K562 (cell line): Measurements from ENCODE around the gene TMEM179. TPM values are rescaled to one million over a fixed set of nuclear protein-coding genes. Genes with fewer than 3 reads are reported as not detected.

ENCODE experiments used
- ATAC-seq: fragments of 200-7000 bp; cut with Tn5 transposase; 3 replicates; pipeline ENCODE4 v1.9.1; 2020; ENCODE audit warnings: moderate library complexity
- BruUV-seq: library from RNA; stranded (reverse); fragments of 400-500 nt; replicated peaks from 2 replicates; lab custom pipeline; 2021; lab: Mats Ljungman, UMichigan
- CTCF ChIA-PET: fragments of 300-600 bp; formaldehyde crosslinking; extraction: SDS; loops from one replicate; lab custom pipeline; 2021; ENCODE audit warnings: low intra/inter-chr PET ratio; lab: Yijun Ruan, JAX
- POLR2A ChIA-PET: fragments of 300-600, 350-650 bp; sonication (Branson Sonifier 250); formaldehyde crosslinking; extraction: SDS; loops from one replicate; lab custom pipeline; 2021; ENCODE audit warnings: antibody characterized with exemption, inconsistent platforms; lab: Yijun Ruan, JAX
- DNase-seq, 4 experiments: peaks; one replicate each; pipeline versions ENCODE4 v3.0.0 to v3.0.0-alpha.2; 2011 to 2018; ENCODE audit warnings: low spot score in 3 of 4, mixed read lengths in 3 of 4; ENCODE audit errors: extremely low read depth in 1 of 4
- FAIRE-seq: peaks from 2 replicates; lab custom pipeline; 2011; peaks lifted over from hg19 to GRCh38; lab: Jason Lieb, UNC
- H2AFZ ChIP-seq: 2 replicates; pipeline ENCODE4 v1.6.0; 2011; ENCODE audit warnings: low read depth, low read length, control low read depth, inconsistent platforms
- H3K27ac ChIP-seq: fragments of 200-600 bp; 3 replicates; pipeline ENCODE4 v1.8.0; 2011; ENCODE audit warnings: low read depth, mild to moderate bottlenecking, control low read depth, inconsistent platforms, low read length, moderate library complexity, mixed read lengths; ENCODE audit errors: extremely low read depth
- H3K27me3 ChIP-seq, 2 experiments: fragments of 300-600 bp in 1 of 2; 2 replicates in 1 of 2; 3 replicates in 1 of 2; pipeline versions ENCODE4 v1.6.0 to v1.8.0; 2011; ENCODE audit warnings: inconsistent platforms in 2 of 2, low read length in 2 of 2, mild to moderate bottlenecking in 1 of 2, mixed read lengths in 1 of 2, moderate library complexity in 1 of 2; ENCODE audit not compliant: control insufficient read depth in 2 of 2, insufficient read depth in 2 of 2
- H3K36me3 ChIP-seq: fragments of 300-600 bp; 3 replicates; pipeline ENCODE4 v1.8.0; 2011; ENCODE audit warnings: mild to moderate bottlenecking, low read length, inconsistent platforms; ENCODE audit not compliant: control insufficient read depth, insufficient read depth
- H3K4me1 ChIP-seq, 2 experiments: fragments of 200-600 bp in 1 of 2; replicated peaks in 1 of 2; 2 replicates in 1 of 2; 3 replicates in 1 of 2; pipeline versions ENCODE4 v1.5.1 to v1.8.0; 2011; ENCODE audit warnings: inconsistent platforms in 2 of 2, low read length in 2 of 2, mild to moderate bottlenecking in 1 of 2, mixed read lengths in 1 of 2, moderate library complexity in 1 of 2; ENCODE audit not compliant: control insufficient read depth in 2 of 2, insufficient read depth in 2 of 2
- H3K4me2 ChIP-seq: 2 replicates; pipeline ENCODE4 v1.6.1; 2011; ENCODE audit warnings: low read length, control low read depth, inconsistent platforms, mixed read lengths; ENCODE audit not compliant: insufficient read depth
- H3K4me3 ChIP-seq: fragments of 200-600 bp; sonication (generic), shearing (Covaris generic); 2 replicates; pipeline ENCODE4 v1.5.1; 2016; ENCODE audit warnings: control low read depth, inconsistent platforms
- H3K79me2 ChIP-seq: fragments of 200-600 bp; 3 replicates; pipeline ENCODE4 v1.8.0; 2011; ENCODE audit warnings: low read length, inconsistent platforms; ENCODE audit not compliant: control insufficient read depth, insufficient read depth
- H3K9ac ChIP-seq, 2 experiments: 2 replicates each; pipeline versions ENCODE4 v1.6.0 to v1.6.1; 2011; ENCODE audit warnings: low read depth in 2 of 2, low read length in 2 of 2, control low read depth in 1 of 2, inconsistent platforms in 1 of 2, mild to moderate bottlenecking in 1 of 2, mixed read lengths in 1 of 2; ENCODE audit not compliant: insufficient read depth in 1 of 2
- H3K9me1 ChIP-seq: one replicate; pipeline ENCODE4 v1.6.0; 2011; ENCODE audit warnings: inconsistent platforms, mild to moderate bottlenecking, low read length, moderate library complexity; ENCODE audit not compliant: control insufficient read depth, insufficient read depth
- H3K9me3 ChIP-seq: replicated peaks from 2 replicates; pipeline ENCODE4 v1.5.1; 2011; ENCODE audit warnings: low read depth, low read length, inconsistent platforms; ENCODE audit not compliant: control insufficient read depth, insufficient read depth
- H4K20me1 ChIP-seq: replicated peaks from 2 replicates; pipeline ENCODE4 v1.6.1; 2011; ENCODE audit warnings: low read length, inconsistent platforms, mixed read lengths; ENCODE audit not compliant: control insufficient read depth, insufficient read depth
- ATF1 ChIP-seq, 2 experiments: fragments of 450-650 bp in 1 of 2; IDR thresholded peaks; 2 replicates each; pipeline ENCODE4 v1.6.1; 2016; ENCODE audit warnings: missing compliant biosample characterization in 1 of 2, missing genetic modification characterization in 1 of 2
- CEBPZ ChIP-seq: fragments of 150-350 bp; IDR thresholded peaks from 2 replicates; pipeline ENCODE4 v1.6.1; 2014; ENCODE audit warnings: low read depth, mild to moderate bottlenecking, low read length, borderline replicate concordance
- FOXM1 ChIP-seq, 2 experiments: fragments of 450-650 bp in 1 of 2; sonication (generic) in 1 of 2; formaldehyde crosslinking in 1 of 2; IDR thresholded peaks; 2 replicates each; pipeline versions ENCODE4 v1.6.1 to v1.9.0; 2017 to 2022; ENCODE audit warnings: low read depth in 2 of 2, mild to moderate bottlenecking in 2 of 2, missing genetic modification reagents in 1 of 2, moderate library complexity in 1 of 2
- KLF1 ChIP-seq: fragments of 450-650 bp; IDR thresholded peaks from 2 replicates; pipeline ENCODE4 v1.6.1; 2016; ENCODE audit warnings: missing genetic modification characterization, missing compliant biosample characterization
- MNT ChIP-seq, 2 experiments: fragments of 450-650 bp; conservative IDR thresholded peaks; 2 replicates each; pipeline ENCODE4 v1.6.1; 2017; ENCODE audit warnings: mild to moderate bottlenecking in 2 of 2, moderate library complexity in 2 of 2
- NFIX ChIP-seq: fragments of 250-450 bp; sonication (Bioruptor Pico); IDR thresholded peaks from 2 replicates; pipeline ENCODE4 v1.4.0; 2020; ENCODE audit warnings: low read depth, mild to moderate bottlenecking, moderate library complexity
- NR4A1 ChIP-seq, 2 experiments: fragments of 250-450 bp in 1 of 2; fragments of 450-650 bp in 1 of 2; sonication (Bioruptor Pico) in 1 of 2; IDR thresholded peaks; 2 replicates each; pipeline versions ENCODE4 v1.4.0 to v1.6.1; 2016 to 2020; ENCODE audit warnings: mild to moderate bottlenecking in 2 of 2, missing compliant biosample characterization in 1 of 2, missing genetic modification characterization in 1 of 2, moderate library complexity in 1 of 2
- RB1 ChIP-seq: fragments of 450-650 bp; IDR thresholded peaks from 2 replicates; pipeline ENCODE4 v1.6.1; 2017; ENCODE audit warnings: low read depth, mild to moderate bottlenecking
- SAFB2 ChIP-seq: fragments of 200-400 bp; formaldehyde crosslinking; IDR thresholded peaks from 2 replicates; pipeline ENCODE4 v1.6.1; 2018; ENCODE audit warnings: borderline replicate concordance, low read length, low read depth, moderate library complexity; ENCODE audit not compliant: severe bottlenecking
- TSHZ1 ChIP-seq: fragments of 250-450 bp; sonication (Bioruptor Pico); IDR thresholded peaks from 2 replicates; pipeline ENCODE4 v1.4.0; 2020; ENCODE audit warnings: mild to moderate bottlenecking, moderate library complexity
- ZNF24 ChIP-seq: fragments of 450-650 bp; IDR thresholded peaks from 2 replicates; pipeline ENCODE4 v1.6.1; 2016
- WGBS: fragments of 100-300 bp; shearing (Covaris generic); methylation state at CpG from one replicate; pipeline ENCODE4 v1.1.6; 2016; ENCODE audit warnings: low coverage, mixed read lengths; ENCODE audit not compliant: insufficient coverage; ENCODE audit errors: missing lambda C conversion rate; 5-methylcytosine and 5-hydroxymethylcytosine counted together
- in situ Hi-C: fragments of 300-500 bp; cut with MboI; formaldehyde crosslinking; loops from 4 replicates; pipeline ENCODE4 v1.15.0; 2018; ENCODE audit warnings: inconsistent platforms, mixed read lengths
- intact Hi-C: fragments of 100-400 bp; cut with micrococcal nuclease; formaldehyde crosslinking; loops from 2 replicates; pipeline ENCODE4 v1.14.2; 2022
- polyA plus RNA-seq, 8 experiments: library from polyadenylated mRNA; depleted of rRNA in 4 of 8; stranded (reverse) in 5 of 8; unstranded in 3 of 8; fragments of >200 nt; fragmentation: Nextera tagmentation in 2 of 8; fragmentation: Illumina TruSeq in 1 of 8; extraction: Ambion mirVana in 2 of 8; extraction: Trizol in 1 of 8; gene quantifications; 2 replicates each; pipeline versions ENCODE4 v1.2.1 to v1.2.3, GENCODE V29; 2011 to 2014; ENCODE audit warnings: inconsistent platforms in 1 of 8, missing spikeins in 1 of 8
- total RNA-seq, 7 experiments: library from RNA; depleted of rRNA in 6 of 7; stranded (reverse); fragments of >200 nt in 6 of 7; fragmentation: Illumina TruSeq in 2 of 7; extraction: Trizol in 2 of 7; gene quantifications; 2 replicates each; pipeline versions ENCODE4 v1.2.1 to v1.2.3, GENCODE V29; 2011 to 2021; ENCODE audit warnings: low replicate concordance in 1 of 7

TMEM179 gene
- total and polyA plus RNA-seq, 9 of the 15 experiments (the other 6 are each of a cell fraction or from before 2014, with no cell fraction given), result not detected

GRCh38 chr14:104609666-104610065 is 5.1 kb upstream of the TMEM179 start:
- ChIA-PET CTCF (no interaction called here), POLR2A (no interaction called here)
- Histone ChIP-seq H3K27me3 (peaks cover 3 to 12% of the 10 kb centered on the region in 2 experiments; a peak in 2 of 5 replicates), H2AFZ (no peak overlapping the region), H3K9me1 (no peaks in the 10 kb centered on the region), H3K9ac (no peak overlapping the region), H3K4me2 (no peak overlapping the region), H3K36me3 (no peaks in the 10 kb centered on the region), H3K27ac (no peak overlapping the region), H3K4me1 (peaks cover 0 to 5% of the 10 kb centered on the region in 2 experiments; a peak in 2 of 5 replicates), H3K79me2 (no peaks in the 10 kb centered on the region), H4K20me1 (no peaks in the 10 kb centered on the region), H3K9me3 (no peaks in the 10 kb centered on the region), H3K4me3 (no peak overlapping the region)
- no TSS peak for BruUV-seq
- intact Hi-C loops (no loop called here), in situ Hi-C loops (no loop called here)
- FAIRE-seq (no peak), DNase-seq (no peak), ATAC-seq (no peak)
- 0% methylated on average over 6 of the region's 7 CpGs for WGBS
- TF ChIP-seq ZNF24 (no peak), TSHZ1 (no peak), CEBPZ (no peak), SAFB2 (no peak), NR4A1 (CRISPR knock-in tag; IDR thresholded peaks at IDR 0.05) (no peak), NR4A1 (tag; IDR thresholded peaks at IDR 0.05) (no peak), KLF1 (tag) (no peak), MNT (conservative IDR thresholded peaks at IDR 0.05) (no peak), RB1 (no peak), NFIX (CRISPR knock-in tag) (no peak), FOXM1 (IDR thresholded peaks at IDR 0.05; ENCODE audit: low read depth) (no peak), FOXM1 (CRISPR knock-in tag; IDR thresholded peaks at IDR 0.05; ENCODE audit: low read depth) (no peak), ATF1 (CRISPR knock-in tag; IDR thresholded peaks at IDR 0.05) (no peak), ATF1 (tag; IDR thresholded peaks at IDR 0.05) (no peak)
